Right lobe of liver (tissue), 4 donors: ENCODE results near the gene PDSS1.

ENCODE experiments used
- POLR2A ChIP-seq: fragments of 450-650 bp; IDR thresholded peaks from one replicate; pipeline ENCODE4 v1.6.1; 2017; ENCODE audit warnings: antibody characterized with exemption, mild to moderate bottlenecking
- TF ChIP-seq, protein P1 (sequence below), 4 donors: fragments of 200-600 bp in 3 of 4; fragments of 450-650 bp in 1 of 4; IDR thresholded peaks; one replicate each; pipeline versions ENCODE4 v1.5.1 to v1.8.0; 2016 to 2022; ENCODE audit warnings: antibody characterized with exemption in 4 of 4, mild to moderate bottlenecking in 2 of 4
- donor health status: DM: no; HTN: no; CAD: no.
- donor health status: DM: no; HTN: no; CAD: no.
- donor health status: DM: no; HTN: yes; CAD: no.

DNA sequence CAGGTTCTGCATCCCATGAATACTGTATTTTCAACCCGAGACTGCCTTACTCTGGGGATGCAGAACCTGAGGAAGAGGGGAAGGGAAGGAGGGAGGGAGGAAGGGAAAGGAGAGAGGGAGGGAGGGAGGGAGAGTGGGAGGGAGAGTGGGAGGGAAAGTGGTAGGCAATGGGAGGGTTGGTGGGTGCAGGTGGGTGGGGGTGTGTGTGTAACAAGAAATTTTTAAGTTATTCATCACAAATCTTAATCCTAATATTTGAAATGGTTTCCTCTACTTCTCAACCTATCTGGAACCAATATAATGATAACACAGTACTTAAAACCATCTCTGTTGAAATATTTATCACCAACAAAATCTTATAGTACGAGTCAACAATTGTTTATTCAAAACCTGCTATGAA lies 68.0 kb downstream of the PDSS1 start:
- TF ChIP-seq POLR2A: no peak
- TF ChIP-seq, protein P1, sequence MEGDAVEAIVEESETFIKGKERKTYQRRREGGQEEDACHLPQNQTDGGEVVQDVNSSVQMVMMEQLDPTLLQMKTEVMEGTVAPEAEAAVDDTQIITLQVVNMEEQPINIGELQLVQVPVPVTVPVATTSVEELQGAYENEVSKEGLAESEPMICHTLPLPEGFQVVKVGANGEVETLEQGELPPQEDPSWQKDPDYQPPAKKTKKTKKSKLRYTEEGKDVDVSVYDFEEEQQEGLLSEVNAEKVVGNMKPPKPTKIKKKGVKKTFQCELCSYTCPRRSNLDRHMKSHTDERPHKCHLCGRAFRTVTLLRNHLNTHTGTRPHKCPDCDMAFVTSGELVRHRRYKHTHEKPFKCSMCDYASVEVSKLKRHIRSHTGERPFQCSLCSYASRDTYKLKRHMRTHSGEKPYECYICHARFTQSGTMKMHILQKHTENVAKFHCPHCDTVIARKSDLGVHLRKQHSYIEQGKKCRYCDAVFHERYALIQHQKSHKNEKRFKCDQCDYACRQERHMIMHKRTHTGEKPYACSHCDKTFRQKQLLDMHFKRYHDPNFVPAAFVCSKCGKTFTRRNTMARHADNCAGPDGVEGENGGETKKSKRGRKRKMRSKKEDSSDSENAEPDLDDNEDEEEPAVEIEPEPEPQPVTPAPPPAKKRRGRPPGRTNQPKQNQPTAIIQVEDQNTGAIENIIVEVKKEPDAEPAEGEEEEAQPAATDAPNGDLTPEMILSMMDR (IDR thresholded peaks at IDR 0.05): no peak
